GM18526 (cell line): ENCODE measurements around the gene ACO1.

Experiments used
- POLR2A ChIP-seq: IDR thresholded peaks from 3 replicates; pipeline ENCODE4 v1.6.1; 2011; ENCODE audit not compliant: insufficient read length; ENCODE audit errors: extremely low read depth

ACO1 gene

DNA sequence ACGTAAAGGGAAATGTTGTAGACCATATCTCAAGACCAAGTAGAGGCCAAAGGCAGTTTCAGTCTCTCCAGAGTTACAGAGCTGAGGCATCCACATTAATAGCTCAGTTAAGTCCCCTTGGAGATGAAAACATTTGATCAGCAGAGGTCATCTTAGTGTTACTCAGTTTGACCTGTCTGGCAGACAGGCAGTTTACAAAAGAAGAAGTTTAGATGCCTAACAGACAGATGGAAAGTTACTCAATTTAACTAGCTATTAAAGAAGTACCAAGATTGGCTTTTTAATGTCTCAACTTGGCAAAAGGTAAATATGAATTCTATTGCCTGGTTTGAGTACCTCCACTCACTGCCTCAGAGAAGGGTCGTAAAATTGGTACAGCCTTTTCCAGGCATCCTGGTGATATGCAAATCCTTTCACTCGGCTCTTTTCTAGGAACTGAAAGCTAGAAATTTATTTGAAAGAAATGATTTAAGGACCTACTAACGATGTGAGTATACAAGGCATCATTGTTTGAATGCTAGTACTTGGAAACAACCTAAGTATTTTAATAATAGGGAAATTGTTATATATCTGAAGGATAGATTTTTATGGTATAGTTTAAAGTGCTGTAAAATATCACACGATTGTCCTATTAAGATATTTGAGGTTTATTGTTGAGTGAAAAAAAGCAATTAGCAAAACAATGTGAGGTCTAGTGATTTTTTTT is 14.8 kb downstream of the ACO1 start:
- no peak for TF ChIP-seq POLR2A

DNA sequence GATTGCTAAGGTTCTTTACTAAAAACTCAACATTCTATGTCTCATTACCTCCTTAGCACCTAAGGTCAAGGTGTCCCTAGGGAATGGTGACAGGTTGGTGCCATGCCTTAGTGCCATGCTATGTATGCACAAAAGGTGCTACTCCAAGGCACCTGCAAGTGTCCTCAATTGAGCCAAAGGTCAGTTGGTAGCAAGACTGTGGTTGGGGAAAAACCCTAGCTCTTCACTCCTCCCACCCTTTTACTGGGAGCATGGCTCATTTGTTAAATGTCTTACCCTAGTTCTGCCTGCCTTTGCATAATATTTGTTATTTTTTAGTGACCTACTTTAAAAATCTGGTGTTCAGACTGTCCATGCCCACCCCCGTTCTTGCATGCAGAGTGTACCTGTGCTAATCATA is 17.0 kb downstream of the ACO1 start:
- no peak for TF ChIP-seq POLR2A

DNA sequence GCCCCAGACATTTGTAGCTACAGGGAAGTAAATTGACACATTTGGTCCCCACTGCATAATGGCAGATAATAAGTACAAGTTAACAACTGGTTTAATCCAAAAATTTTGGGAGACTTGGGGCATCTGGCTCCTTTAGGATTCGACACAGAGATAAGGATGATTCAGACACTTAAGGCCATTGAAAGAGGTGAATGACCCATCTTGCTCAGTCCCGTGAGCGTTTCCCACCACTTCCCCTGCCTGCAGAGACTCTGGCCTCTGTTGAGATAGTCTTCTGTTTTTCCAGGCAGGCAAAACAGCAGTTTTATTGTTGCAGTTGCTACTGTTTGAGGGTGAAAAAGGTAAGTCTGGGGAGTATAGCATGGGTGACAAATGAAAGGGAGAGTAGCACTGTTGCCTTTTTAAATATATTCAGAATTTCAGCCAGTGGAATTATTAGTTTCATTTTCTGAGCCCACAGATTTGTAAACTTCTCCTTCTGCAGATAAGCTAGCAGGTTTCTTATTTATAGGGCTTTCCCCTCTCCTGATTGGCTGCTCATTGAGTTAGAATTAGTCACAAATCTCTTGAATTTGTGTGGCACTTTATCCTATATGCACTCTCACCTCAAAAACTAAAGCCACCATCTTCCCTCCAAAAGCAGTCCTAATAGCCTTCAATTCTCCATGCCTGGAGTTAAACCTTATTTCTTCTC is 19.3 kb downstream of the ACO1 start:
- TF ChIP-seq POLR2A, result no peak

DNA sequence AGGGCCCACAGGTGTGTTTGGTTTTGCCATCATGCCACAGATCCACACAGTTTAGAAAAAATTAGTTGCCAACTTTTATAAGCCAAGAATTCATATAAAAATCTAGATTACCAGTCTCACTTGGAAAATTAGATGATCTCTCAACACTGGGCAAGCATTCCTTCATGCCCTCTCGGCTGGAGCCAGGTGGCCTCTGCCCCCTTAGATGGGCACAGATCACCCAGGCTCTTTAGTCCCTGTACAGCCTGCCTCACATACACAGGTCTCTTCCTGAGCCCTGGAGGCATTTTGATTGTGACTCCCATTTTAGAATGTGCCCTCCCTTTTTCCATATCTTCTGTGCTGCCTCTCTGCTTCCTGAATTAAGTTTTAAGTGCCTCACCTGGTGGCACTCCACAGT is 20.0 kb downstream of the ACO1 start:
- no peak for TF ChIP-seq POLR2A

DNA sequence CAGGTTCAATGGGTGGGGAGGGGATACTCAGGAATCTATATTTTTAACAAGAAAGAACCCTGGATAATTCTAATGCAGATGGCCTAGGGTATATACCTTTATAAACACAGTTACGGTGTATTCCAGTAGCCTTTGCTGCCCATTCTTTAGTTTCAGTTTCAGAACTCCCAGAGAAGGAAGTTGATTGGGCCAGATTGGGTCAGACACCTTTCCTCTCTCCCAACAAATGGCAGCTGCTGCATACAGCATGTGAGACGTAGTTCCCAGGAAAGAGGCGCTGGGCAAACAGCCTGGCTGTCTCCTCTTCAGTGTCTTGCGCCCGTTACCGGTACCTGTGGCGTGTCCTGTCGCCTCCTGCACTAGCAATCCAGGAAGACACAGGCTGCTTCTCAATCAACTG is 20.4 kb downstream of the ACO1 start:
- TF ChIP-seq POLR2A, result no peak

DNA sequence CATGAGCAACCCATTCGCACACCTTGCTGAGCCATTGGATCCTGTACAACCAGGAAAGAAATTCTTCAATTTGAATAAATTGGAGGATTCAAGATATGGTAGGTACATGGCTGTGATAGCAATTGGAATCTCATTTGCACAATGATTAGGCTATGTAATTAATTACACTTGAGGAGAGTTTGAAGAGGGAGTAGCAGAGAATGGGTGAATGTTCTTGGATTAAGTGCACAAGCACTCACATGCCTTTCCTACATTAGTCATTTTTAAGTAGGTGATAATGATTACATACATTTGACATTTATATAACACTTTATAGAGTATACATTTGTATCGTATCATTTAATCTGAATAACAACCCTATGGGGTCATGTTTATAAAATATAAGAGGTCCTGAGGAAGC is 21.1 kb downstream of the ACO1 start:
- no peak for TF ChIP-seq POLR2A

DNA sequence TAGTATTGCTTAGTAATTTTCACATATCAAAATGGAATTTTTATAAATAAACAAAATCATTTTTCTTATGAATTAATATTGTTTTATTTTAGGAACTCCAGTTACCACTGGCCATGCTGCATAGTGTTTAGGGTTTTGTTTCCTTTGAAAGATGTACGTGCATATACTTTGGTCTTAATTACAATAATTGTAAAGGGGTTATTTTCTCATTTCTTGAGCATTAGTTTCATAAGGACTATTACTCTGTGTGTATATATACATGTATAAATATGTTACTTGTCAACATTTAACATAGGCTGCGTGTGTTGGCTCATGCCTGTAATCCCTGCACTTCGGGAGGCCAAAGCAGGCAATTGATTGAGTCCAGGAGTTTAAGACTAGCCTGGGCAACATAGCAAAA is 21.6 kb downstream of the ACO1 start:
- no peak for TF ChIP-seq POLR2A

DNA sequence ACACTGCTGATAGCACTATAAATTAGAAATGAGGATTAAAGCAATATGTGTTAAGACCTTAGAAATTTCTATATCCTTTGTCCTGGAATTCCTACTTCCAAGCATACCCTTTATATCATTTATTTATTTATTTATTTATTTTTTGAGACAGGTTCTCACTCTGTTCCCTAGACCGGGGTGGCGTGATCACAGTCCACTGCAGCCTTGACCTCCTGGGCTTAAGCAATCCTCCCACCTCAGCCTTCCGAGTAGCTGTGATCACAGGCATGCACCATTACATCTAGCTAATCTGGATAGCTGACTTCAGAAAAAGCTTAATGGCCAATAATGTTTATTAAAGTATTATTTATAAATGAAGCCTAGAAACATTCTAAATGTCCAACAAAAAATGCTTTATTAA is 27.3 kb downstream of the ACO1 start:
- no peak for TF ChIP-seq POLR2A

DNA sequence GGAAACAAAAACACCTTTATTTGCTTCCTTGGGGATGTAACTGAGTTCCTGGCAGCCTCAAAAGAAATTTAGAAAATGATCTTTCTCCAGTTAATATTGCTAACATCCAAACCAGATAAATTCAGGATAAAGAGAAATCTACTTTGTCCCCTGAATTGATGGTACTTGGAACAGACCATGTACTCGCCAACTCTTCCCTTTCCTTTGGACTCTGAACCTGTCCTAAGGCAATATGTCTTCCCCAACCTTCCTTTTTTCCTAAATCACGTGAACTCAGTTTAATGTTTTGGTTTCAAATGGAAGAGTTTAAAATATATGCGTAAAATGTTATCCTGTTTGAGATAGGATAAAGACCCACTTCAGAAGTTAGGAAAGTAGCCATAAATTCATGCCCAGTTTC is 28.0 kb downstream of the ACO1 start:
- TF ChIP-seq POLR2A, result no peak

DNA sequence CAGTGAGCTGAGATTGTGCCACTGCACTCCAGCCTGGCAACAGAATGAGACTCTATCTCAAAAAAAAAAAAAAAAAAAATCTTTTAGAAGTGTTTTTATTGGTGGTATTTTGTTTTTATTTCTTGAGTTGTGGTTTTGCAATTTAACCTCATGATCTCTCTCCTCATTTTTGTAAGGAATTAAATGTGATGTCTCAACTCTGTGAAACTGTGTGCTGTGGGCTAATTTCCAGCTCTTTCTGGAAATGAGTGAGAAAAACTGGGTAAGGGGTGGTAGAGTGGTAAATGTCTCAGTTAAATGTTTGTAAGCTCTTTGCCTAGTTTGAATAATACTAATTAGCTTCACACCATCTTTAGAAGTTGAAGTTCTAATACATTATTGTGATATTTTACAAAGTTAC is 29.0 kb downstream of the ACO1 start:
- no peak for TF ChIP-seq POLR2A

DNA sequence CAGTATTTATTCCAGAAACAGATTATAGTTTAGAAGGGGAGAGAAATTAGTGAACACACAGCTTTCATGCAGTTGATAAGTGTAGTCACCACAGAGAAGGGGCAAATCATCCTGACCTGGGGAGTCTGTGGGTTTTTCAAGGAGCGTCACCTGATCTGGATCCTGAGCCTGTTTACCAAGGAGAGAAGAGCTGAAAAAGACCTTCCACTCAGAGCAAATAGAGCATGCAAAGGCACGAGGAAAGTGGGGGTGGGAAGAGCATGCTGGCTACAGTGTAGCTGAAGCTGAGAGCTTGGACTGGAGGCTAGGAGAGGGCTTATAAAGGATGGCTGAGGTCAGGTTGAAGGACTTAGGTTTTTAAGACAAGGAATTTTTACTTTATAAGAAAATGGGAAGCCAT is 30.4 kb downstream of the ACO1 start:
- no peak for TF ChIP-seq POLR2A

DNA sequence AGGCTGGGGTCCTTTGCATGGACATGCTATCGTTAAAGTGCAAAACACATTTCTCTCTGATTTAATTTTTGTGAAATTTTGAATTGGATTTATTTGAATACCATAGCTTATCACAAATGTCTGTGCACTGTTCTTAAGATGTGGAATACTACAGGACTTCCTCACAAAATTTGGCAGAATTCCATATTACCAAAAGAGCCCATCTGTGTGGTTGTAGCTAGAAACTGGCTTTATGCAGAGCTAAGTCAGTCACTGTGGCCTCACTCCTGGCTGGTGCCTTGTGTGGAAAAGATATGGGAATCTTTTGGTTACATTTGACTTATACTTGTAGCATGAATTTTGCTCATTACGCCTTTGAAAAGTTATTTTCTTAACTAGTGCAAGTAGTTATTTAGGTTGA is 35.5 kb downstream of the ACO1 start:
- no peak for TF ChIP-seq POLR2A

DNA sequence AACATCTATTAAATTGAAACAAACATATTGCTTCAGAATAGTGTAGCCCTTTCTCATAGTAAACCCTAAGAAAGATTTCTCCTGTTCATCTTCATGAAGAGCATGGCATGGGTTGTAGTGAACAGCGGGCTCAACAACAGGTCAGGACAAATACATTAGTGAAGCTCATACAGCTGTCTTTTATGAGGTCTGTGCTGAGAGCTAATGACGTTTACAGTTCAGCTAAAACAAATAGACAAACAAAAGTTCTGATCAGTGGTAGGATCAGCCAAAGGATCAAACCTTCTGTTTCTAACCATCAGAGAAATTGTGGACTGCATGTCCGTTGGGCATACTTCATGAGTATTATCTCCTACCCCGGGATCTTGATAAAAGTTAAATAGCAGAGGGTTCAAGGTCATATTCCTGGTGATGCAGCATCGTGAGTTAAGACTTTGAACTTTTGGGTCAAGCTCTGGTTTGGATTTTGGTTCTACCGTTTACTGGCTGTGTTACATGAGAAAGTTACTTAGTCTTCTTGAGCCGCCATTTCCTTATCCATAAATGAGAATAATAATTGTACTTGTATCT is 37.9 kb downstream of the ACO1 start:
- no peak for TF ChIP-seq POLR2A

DNA sequence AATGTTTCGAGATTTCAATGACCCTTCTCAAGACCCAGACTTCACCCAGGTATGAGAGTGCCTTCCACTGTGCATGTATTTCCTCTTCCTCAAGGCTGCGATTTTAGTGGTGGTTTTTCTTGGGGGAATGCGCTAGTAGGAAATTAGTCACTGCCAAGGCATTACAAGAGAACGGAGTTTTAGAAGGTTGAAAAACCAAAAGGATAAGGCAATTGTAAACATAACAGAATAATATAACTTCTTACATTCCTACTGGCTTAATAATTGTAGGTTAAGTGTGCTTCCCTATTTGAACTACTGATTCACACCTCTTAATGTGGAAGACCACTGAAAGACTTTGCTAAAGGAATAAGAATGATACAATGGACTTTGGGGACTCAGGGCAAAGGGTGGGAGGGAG is 38.9 kb downstream of the ACO1 start:
- TF ChIP-seq POLR2A, result no peak

DNA sequence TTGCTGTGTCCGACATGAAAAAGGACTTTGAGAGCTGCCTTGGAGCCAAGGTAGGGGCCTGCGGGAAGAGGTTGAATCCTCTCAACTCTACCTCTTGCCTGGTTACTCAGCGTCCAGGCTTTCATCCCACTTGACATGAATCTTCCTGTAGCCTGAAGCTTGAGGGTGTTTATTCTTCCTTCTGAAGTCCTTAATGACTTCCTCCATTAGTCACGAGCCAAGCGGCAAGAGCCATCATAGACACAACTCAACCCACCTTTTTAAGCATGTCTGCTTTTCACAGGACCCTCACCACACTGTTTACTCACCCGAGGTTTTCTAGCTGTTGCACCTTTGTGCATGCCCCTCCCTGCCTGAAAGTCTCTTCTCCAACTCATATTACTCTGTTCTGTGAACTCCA is 40.2 kb downstream of the ACO1 start:
- no peak for TF ChIP-seq POLR2A

DNA sequence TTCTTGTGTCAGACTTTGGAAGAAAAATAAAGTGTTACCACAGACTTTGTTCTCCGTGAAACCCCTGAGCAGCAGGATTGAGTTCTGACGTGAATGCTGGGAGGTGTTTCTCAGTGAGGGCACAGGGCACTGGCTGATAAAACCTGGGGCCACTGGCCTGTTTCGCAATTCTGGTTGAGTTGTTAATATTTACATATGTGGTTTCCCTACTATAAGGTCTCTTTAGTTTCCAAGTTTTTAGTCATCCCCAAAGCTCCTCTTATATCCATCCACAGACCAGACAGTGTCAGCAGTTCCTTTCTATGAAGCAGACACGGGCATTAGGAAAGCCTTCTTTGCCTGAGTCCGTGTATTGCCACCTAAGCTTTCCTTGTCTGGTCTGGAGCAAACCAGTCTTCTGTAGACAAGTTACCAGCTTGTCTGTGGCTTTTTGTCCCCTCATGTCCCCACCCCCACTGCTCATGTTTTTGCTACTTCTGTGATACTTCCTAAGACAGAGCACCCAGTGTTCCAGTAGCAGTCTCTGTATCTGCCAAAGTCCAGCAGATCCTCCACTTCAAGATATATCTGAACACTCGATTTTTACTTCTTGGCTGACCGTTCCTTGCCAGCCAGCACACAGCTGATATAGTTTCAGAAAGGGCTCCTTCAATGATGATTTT is 42.0 kb downstream of the ACO1 start:
- TF ChIP-seq POLR2A, result no peak
